Thyroid gland (tissue), 4 donors: Measurements from ENCODE around the gene FOXRED1. TPM values are rescaled to one million over a fixed set of nuclear protein-coding genes. Genes with fewer than 3 reads are reported as not detected.
A peak's percentile ranks its signal among the peaks of the same experiment; 100 is the strongest.

Experiments used
- DNase-seq, 2 donors: peaks; one replicate each; pipeline ENCODE4 v3.0.0-alpha.2; 2019
- H3K27ac ChIP-seq, 3 donors: fragments of 200-600 bp; sonication (generic); 1 replicate in 2 of 3; 2 replicates in 1 of 3; pipeline ENCODE4 v1.5.1; 2016 to 2019; ENCODE audit warnings: mild to moderate bottlenecking in 1 of 3, moderate library complexity in 1 of 3
- H3K27me3 ChIP-seq: fragments of 200-600 bp; sonication (generic); one replicate; pipeline ENCODE4 v1.5.1; 2019
- H3K36me3 ChIP-seq, 2 donors: fragments of 200-600 bp; sonication (generic); one replicate each; pipeline ENCODE4 v1.5.1; 2016 to 2019
- H3K4me1 ChIP-seq, 2 donors: fragments of 200-600 bp; sonication (generic); one replicate each; pipeline ENCODE4 v1.5.1; 2017 to 2019
- H3K4me3 ChIP-seq, 3 donors: fragments of 200-600 bp; sonication (generic); replicated peaks in 1 of 3; 1 replicate in 2 of 3; 2 replicates in 1 of 3; pipeline ENCODE4 v1.5.1; 2016; ENCODE audit warnings: mild to moderate bottlenecking in 1 of 3
- H3K9me3 ChIP-seq: fragments of 200-600 bp; sonication (generic); one replicate; pipeline ENCODE4 v1.5.1; 2017
- CTCF ChIP-seq, 6 experiments: fragments of 200-600 bp in 3 of 6; fragments of 450-650 bp in 3 of 6; sonication (generic) in 3 of 6; IDR thresholded peaks; one replicate each; pipeline ENCODE4 v1.5.1; 2016 to 2019; ENCODE audit warnings: antibody characterized with exemption in 6 of 6, mild to moderate bottlenecking in 2 of 6, inconsistent platforms in 1 of 6, moderate library complexity in 1 of 6
- POLR2A ChIP-seq, 2 donors: fragments of 450-650 bp; IDR thresholded peaks; one replicate each; pipeline ENCODE4 v1.6.1; 2017; ENCODE audit warnings: antibody characterized with exemption in 2 of 2, mild to moderate bottlenecking in 2 of 2, moderate library complexity in 1 of 2
- WGBS, 2 donors: methylation state at CpG; one replicate each; pipeline ENCODE4 v1.1.5; 2017; 5-methylcytosine and 5-hydroxymethylcytosine counted together
- intact Hi-C: fragments of 100-400 bp; cut with DNase I; formaldehyde crosslinking; loops from one replicate; pipeline ENCODE4 v1.15.1; 2023
- small RNA-seq: library from RNA; depleted of rRNA; stranded (forward); fragments of <200 nt; gene quantifications from one replicate; pipeline ENCODE3, GENCODE V24; 2016
- total RNA-seq, 4 donors: library from RNA; depleted of rRNA; stranded (reverse); fragments of >200 nt; gene quantifications; one replicate each; pipeline ENCODE4 v1.2.3, GENCODE V29; 2016

The FOXRED1 gene
- total RNA-seq, 4 donors from 2014 or later: 13.3 to 25.8 (median 20.2) TPM

DNA sequence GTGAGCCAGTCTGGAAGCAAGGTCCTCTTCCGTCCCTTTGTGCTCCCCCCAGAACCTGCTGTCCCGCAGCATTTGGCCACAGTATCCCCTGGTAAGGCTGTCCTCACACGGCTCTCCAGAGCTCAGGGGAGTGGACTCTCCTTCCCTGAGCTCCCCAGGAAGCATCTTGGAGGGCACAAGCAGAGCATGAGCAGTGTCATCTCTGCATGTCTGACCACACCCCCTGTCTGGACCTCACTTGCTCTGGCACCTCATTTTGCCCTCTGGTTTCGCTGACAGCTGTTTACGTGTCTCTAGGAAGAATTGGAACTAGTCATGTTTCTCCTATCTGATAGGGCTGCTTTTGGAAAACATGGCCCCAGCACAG lies 50.4 kb downstream of the FOXRED1 start:
- intact Hi-C loops: no loop called here
- H3K36me3 ChIP-seq: no peaks in the 10 kb centered on the region
- no peak for TF ChIP-seq CTCF (IDR thresholded peaks at IDR 0.05)
- no peak for TF ChIP-seq POLR2A (IDR thresholded peaks at IDR 0.05)
- H3K27ac ChIP-seq: peak overlapping the region in 2 of 3 donors; percentile 9 to 68
- H3K4me3 ChIP-seq: no peak overlapping the region
- 77 to 88% methylated on average over 5 of the region's 5 CpGs for WGBS, 2 donors
- H3K4me1 ChIP-seq: peaks cover 0 to 24% of the 10 kb centered on the region in 2 donors
- H3K27me3 ChIP-seq: no peaks in the 10 kb centered on the region
- no peaks in the 10 kb centered on the region for H3K9me3 ChIP-seq
- DNase-seq: no peak

DNA sequence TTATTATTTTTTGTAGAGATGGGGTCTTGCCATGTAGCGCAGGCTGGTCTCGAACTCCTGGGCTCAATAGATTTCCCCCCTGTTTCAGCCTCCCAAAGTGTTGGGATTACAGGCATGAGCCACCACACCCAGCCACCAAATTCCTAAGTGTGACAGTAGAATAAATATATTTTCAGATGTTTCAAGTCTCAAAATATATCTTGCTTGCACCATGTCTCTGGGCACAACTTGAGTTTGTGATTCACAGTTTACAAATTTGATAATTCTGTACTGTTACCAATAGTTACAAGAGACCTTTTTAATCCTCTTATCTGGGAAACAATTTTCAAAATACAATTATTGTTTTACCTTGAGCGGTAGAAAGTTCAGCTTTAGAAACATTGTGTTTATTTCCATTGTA lies 54.0 kb downstream of the FOXRED1 start:
- intact Hi-C loops: no loop called here
- Histone ChIP-seq H3K27me3 (no peaks in the 10 kb centered on the region), H3K9me3 (no peaks in the 10 kb centered on the region), H3K4me3 (no peak overlapping the region), H3K4me1 (peaks cover 0 to 15% of the 10 kb centered on the region in 2 donors), H3K27ac (no peak overlapping the region), H3K36me3 (no peaks in the 10 kb centered on the region)
- TF ChIP-seq CTCF (IDR thresholded peaks at IDR 0.05): no peak
- no peak for TF ChIP-seq POLR2A (IDR thresholded peaks at IDR 0.05)
- no peak for DNase-seq
- 98 to 99% methylated on average over 3 of the region's 3 CpGs for WGBS, 2 donors

- Histone ChIP-seq H3K4me1 (no peaks in the 10 kb centered on the region), H3K36me3 (no peaks in the 10 kb centered on the region), H3K9me3 (no peaks in the 10 kb centered on the region), H3K4me3 (no peak overlapping the region), H3K27me3 (no peaks in the 10 kb centered on the region), H3K27ac (no peak overlapping the region)
- 90% methylated on average over 17 of the region's 17 CpGs for WGBS, 2 donors
- DNase-seq: peak in 1 of 2 donors; percentile 23
- intact Hi-C loops: no loop called here
- no peak for TF ChIP-seq POLR2A (IDR thresholded peaks at IDR 0.05)
- TF ChIP-seq CTCF (IDR thresholded peaks at IDR 0.05): no peak
Measured at GRCh38 chr11:126327281-126328000, 58.5 kb downstream of the FOXRED1 start.

Small RNA genes lying within 50 kb of the gene (small RNA-seq; reads per million reads assigned to genes)
- not detected for gene RN7SL351P

Other genes with a start within 250 kb of the FOXRED1 start
- gene CDON, start 206.3 kb upstream of the FOXRED1 start, total RNA-seq: 100 to 1,000 TPM in 2 of 4 donors, 10 to 100 TPM in 2; 75.8 to 168 (median 108) TPM
- 10 to 100 TPM; 10.5 to 17.6 (median 14.6) TPM for gene RPUSD4, start 57.5 kb upstream of the FOXRED1 start, total RNA-seq
- gene FAM118B, start 57.4 kb upstream of the FOXRED1 start, total RNA-seq: 10 to 100 TPM; 21.7 to 25.0 (median 23.3) TPM
- gene SRPRA, start 259 bp upstream of the FOXRED1 start, total RNA-seq: 100 to 1,000 TPM in 3 of 4 donors, 10 to 100 TPM in 1; 95.3 to 153 (median 125) TPM
- 10 to 100 TPM in 2 of 4 donors, 1 to 10 TPM in 2; 9.2 to 13.1 (median 10.1) TPM for gene TIRAP, start 13.9 kb downstream of the FOXRED1 start, total RNA-seq
- gene DCPS, start 34.9 kb downstream of the FOXRED1 start, total RNA-seq: 10 to 100 TPM in 3 of 4 donors, 1 to 10 TPM in 1; 6.1 to 18.9 (median 13.9) TPM
- gene ST3GAL4, start 86.5 kb downstream of the FOXRED1 start, total RNA-seq: 10 to 100 TPM in 3 of 4 donors, 1 to 10 TPM in 1; 5.3 to 33.9 (median 26.4) TPM